RWPE2 (cell line): Measurements from ENCODE around the gene RPS6KA5.

Experiments
- ATAC-seq: fragments of 200-7000 bp; cut with Tn5 transposase; 3 replicates; pipeline ENCODE4 v1.9.1; 2021; ENCODE audit warnings: low read depth
- DNase-seq: peaks from one replicate; pipeline ENCODE4 v3.0.0-alpha.2; 2020; ENCODE audit warnings: low spot score
- H3K27ac ChIP-seq: fragments of 450-650 bp; 2 replicates; pipeline ENCODE4 v1.5.1; 2017; ENCODE audit warnings: mild to moderate bottlenecking; ENCODE audit not compliant: poor library complexity, severe bottlenecking
- H3K27me3 ChIP-seq: fragments of 250-450 bp; sonication (Bioruptor Pico); 2 replicates; pipeline ENCODE4 v1.5.1; 2021; ENCODE audit warnings: mild to moderate bottlenecking, moderate library complexity; ENCODE audit not compliant: insufficient read depth, poor library complexity, severe bottlenecking
- H3K36me3 ChIP-seq: fragments of 250-450 bp; sonication (Bioruptor Pico); 2 replicates; pipeline ENCODE4 v1.5.1; 2020; ENCODE audit warnings: low read depth, mild to moderate bottlenecking, moderate library complexity
- H3K4me1 ChIP-seq: fragments of 250-450 bp; sonication (Bioruptor Pico); 2 replicates; pipeline ENCODE4 v1.5.1; 2021; ENCODE audit warnings: mild to moderate bottlenecking, moderate library complexity; ENCODE audit not compliant: insufficient read depth, poor library complexity, severe bottlenecking
- H3K4me3 ChIP-seq: fragments of 250-450 bp; sonication (Bioruptor Pico); 2 replicates; pipeline ENCODE4 v1.5.1; 2021; ENCODE audit warnings: mild to moderate bottlenecking, moderate library complexity; ENCODE audit not compliant: severe bottlenecking
- H3K9me3 ChIP-seq: fragments of 250-450 bp; sonication (Bioruptor Pico); 2 replicates; pipeline ENCODE4 v1.5.1; 2021; ENCODE audit warnings: mild to moderate bottlenecking, moderate library complexity; ENCODE audit not compliant: severe bottlenecking
- CTCF ChIP-seq: fragments of 450-650 bp; IDR thresholded peaks from one replicate; pipeline ENCODE4 v1.5.1; 2017; ENCODE audit warnings: mild to moderate bottlenecking, moderate library complexity; ENCODE audit not compliant: poor library complexity, severe bottlenecking

The RPS6KA5 gene

GRCh38 chr14:91021115-91021514, 39.3 kb downstream of the RPS6KA5 start:
- no peak for DNase-seq
- H3K27ac ChIP-seq = no peak overlapping the region
- ATAC-seq = peak; percentile 44; the same call in 1 of the 3 replicates
- no peaks in the 10 kb centered on the region for H3K36me3 ChIP-seq
- H3K27me3 ChIP-seq = no peaks in the 10 kb centered on the region
- TF ChIP-seq CTCF = no peak
- peaks cover 6% of the 10 kb centered on the region for H3K4me1 ChIP-seq
- no peak overlapping the region for H3K4me3 ChIP-seq
- no peaks in the 10 kb centered on the region for H3K9me3 ChIP-seq

GRCh38 chr14:91019673-91020072, 40.8 kb downstream of the RPS6KA5 start:
- H3K27ac ChIP-seq = no peak overlapping the region
- TF ChIP-seq CTCF = no peak
- DNase-seq (no peak), ATAC-seq (peak; percentile 17; the same call in 1 of the 3 replicates)
- H3K4me1 ChIP-seq = peaks cover 6% of the 10 kb centered on the region
- H3K9me3 ChIP-seq = no peaks in the 10 kb centered on the region
- no peaks in the 10 kb centered on the region for H3K27me3 ChIP-seq
- no peak overlapping the region for H3K4me3 ChIP-seq
- no peaks in the 10 kb centered on the region for H3K36me3 ChIP-seq

DNA sequence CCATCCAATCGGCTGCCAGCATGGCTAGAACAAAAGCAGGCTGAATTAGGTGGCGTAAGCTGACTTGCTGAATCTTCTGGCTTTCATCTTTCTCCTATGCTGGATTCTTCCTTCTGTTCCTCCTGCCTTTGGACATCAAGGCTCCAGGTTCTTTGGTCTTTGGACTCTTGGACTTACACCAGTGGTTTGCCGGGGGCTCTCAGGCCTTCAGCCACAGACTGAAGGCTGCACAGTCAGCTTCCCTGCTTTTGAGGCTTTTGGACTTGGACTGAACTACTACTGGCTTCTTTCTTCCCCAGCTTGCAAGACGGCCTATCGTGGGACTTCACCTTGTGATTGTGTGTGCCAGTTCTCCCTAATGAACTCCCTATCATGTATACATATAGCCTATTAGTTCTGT, 42.0 kb downstream of the RPS6KA5 start:
- ATAC-seq = no peak
- H3K9me3 ChIP-seq = no peaks in the 10 kb centered on the region

DNA sequence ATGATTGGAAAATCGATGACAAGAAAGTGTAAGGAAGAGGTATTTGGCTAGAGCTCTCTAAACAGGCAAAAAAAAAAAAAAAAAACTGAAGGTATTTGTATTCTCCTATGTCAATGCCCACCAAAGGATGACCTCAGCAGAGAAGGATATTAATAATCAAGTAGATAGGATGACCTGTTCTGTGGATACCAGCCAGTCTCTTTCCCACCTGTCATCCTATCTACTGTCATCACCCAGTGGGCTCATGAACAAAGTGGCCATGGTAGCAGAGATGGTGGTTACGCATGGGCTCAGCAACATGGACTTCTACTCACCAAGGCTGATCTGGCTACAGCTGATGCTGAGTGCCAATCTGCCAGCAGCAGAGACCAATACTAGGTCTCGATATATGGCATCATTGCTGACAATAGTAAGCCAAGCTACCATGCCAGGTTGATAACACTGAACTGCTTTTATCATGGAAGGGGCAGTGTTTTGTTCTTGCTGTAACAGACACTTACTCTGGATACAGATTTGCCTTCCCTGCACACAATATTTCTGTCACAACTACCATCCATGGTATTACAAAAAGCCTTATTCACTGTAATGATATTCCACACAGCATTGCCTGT, 43.5 kb downstream of the RPS6KA5 start:
- no peaks in the 10 kb centered on the region for H3K9me3 ChIP-seq
- no peak overlapping the region for H3K27ac ChIP-seq
- H3K4me3 ChIP-seq = no peak overlapping the region
- no peaks in the 10 kb centered on the region for H3K27me3 ChIP-seq
- H3K36me3 ChIP-seq = no peaks in the 10 kb centered on the region
- ATAC-seq (no peak), DNase-seq (no peak)
- TF ChIP-seq CTCF = no peak
- no peaks in the 10 kb centered on the region for H3K4me1 ChIP-seq

More for the DNA sequence above, 42.0 kb downstream of the RPS6KA5 start:
- H3K4me3 ChIP-seq = no peak overlapping the region
- H3K36me3 ChIP-seq = no peaks in the 10 kb centered on the region
- no peak for DNase-seq
- no peaks in the 10 kb centered on the region for H3K27me3 ChIP-seq
- no peak overlapping the region for H3K27ac ChIP-seq
- peaks cover 6% of the 10 kb centered on the region for H3K4me1 ChIP-seq
- no peak for TF ChIP-seq CTCF

GRCh38 chr14:91015435-91015834, 45.0 kb downstream of the RPS6KA5 start:
- TF ChIP-seq CTCF = no peak
- Histone ChIP-seq H3K4me3 (no peak overlapping the region), H3K27ac (no peak overlapping the region), H3K36me3 (no peaks in the 10 kb centered on the region), H3K9me3 (no peaks in the 10 kb centered on the region), H3K27me3 (no peaks in the 10 kb centered on the region), H3K4me1 (no peaks in the 10 kb centered on the region)
- no peak for DNase-seq
- no peak for ATAC-seq
